ENCODE measurements around the gene RFX2.
"Not testable (repeated sequence)": the region's sequence is repeated elsewhere in the genome, so short reads cannot be mapped to it uniquely, and the experiment has no call there.

The RFX2 gene

DNA sequence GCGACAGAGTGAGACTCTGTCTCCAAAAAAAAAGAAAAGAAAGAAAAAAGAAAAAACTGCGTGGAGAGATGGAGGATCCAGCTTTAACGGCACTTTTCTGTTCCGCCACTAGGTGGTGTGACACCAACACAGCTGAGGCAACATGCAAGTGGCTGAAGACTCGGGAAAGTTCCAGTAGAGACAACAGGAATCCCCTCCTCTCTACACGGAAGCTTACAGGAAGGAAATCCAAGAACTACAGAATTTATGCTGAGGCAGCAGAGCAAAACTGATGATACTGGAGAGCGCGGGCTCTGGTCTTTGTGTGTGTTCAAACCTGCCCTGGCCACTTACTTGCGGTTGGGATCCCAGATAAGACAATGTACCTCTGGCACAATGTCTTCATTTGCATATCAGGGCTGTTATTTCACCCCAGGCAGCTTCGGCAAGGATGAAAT, 142.3 kb downstream of the RFX2 start:
- in situ Hi-C loops (cut with MboI; ENCODE audit: low pct_unique_long_range_greater_than_20kb, low sequenced_read_pairs) = no loop called here
- DNase-seq = peak; percentile 74

GRCh38 chr19:5967571-5967970, 142.7 kb downstream of the RFX2 start:
- no peak for DNase-seq

DNA sequence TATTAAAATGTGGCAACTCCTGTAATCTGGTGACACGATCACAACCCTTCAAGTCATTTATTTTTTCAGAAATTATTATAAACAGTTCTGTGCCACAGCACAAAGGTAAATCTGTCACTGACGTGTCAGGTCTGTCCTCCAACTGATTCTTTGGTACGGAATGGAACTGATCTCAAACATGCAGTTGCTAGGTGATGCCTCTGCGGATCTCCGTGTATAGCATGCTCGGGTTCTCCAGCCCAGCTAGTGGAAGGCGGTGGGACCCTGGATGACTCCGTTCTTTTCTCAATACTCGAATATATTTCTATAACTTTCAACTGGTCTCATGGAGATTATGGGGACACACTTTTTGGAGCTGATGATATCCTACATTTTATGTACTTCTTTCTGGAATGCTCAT, 143.4 kb downstream of the RFX2 start:
- DNase-seq = no peak
- in situ Hi-C loops (cut with MboI; ENCODE audit: low pct_unique_long_range_greater_than_20kb, low sequenced_read_pairs) = no loop called here

More at GRCh38 chr19:5967571-5967970, 142.7 kb downstream of the RFX2 start:
- in situ Hi-C loops (cut with MboI; ENCODE audit: low pct_unique_long_range_greater_than_20kb, low sequenced_read_pairs) = no loop called here

DNA sequence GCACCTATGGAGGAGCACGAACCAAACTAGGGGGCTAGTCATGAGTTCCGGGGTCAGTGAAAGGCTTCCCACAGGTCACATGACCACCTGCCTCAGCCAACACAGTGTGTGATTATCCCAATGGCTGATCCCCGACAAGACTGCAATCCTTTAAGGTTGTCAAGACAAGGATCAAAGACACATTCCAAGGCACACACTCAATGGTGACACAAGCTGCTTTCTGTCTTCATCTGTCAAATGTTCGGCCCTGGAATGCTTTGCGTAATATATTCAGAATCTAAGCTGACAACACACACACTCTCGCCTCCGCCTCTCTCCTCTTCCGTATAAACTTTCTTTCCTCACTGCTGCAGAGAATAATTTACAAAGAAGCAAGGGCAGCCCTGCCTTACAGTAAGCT, 144.1 kb downstream of the RFX2 start:
- in situ Hi-C loops (cut with MboI; ENCODE audit: low pct_unique_long_range_greater_than_20kb, low sequenced_read_pairs) = no loop called here
- DNase-seq = no peak

DNA sequence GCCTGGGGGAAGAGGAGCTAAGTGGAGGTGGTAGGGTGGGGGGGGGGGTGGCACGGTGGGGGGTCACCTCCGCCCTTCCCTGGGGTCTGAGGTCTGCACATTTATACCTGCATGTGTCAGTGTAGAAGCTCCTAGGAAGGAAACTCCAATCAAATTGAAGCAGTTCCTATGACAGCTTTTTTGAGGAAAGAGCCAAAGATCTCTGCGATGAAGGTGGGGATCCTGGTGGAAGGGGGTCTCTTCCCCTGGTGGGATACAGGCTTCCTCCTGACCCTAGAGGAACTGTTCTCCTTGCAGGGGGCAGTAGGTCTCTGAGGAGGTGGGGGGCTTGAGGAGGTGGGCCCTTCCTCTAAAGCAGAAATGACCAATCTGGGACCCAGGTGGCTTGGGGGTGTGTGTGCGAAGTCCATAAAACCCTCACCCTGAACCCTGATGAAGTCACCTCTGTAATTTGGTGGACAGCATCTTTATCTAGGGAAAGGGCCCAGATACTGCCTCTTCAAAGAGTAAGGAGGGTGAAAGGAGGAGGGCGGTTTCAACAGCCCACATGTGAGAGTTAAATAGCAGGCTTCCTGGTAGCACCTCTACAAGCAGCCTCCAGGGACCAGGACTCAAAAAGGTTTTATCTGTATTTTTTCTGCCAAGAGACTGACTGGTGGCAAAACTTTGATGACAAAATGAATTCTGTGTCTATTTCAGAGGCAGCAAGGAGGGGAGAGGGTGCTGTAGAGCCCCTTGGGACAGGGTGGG, 145.3 kb downstream of the RFX2 start:
- in situ Hi-C loops (cut with MboI; ENCODE audit: low pct_unique_long_range_greater_than_20kb, low sequenced_read_pairs) = no loop called here
- DNase-seq = no peak

GRCh38 chr19:5963855-5964254, 146.4 kb downstream of the RFX2 start:
- in situ Hi-C loops (cut with MboI; ENCODE audit: low pct_unique_long_range_greater_than_20kb, low sequenced_read_pairs) = no loop called here
- no peak for DNase-seq

- in situ Hi-C loops (cut with MboI; ENCODE audit: low pct_unique_long_range_greater_than_20kb, low sequenced_read_pairs) = not testable (repeated sequence)
These were observed 147.0 kb downstream of the RFX2 start for GRCh38 chr19:5963259-5963658.

DNA sequence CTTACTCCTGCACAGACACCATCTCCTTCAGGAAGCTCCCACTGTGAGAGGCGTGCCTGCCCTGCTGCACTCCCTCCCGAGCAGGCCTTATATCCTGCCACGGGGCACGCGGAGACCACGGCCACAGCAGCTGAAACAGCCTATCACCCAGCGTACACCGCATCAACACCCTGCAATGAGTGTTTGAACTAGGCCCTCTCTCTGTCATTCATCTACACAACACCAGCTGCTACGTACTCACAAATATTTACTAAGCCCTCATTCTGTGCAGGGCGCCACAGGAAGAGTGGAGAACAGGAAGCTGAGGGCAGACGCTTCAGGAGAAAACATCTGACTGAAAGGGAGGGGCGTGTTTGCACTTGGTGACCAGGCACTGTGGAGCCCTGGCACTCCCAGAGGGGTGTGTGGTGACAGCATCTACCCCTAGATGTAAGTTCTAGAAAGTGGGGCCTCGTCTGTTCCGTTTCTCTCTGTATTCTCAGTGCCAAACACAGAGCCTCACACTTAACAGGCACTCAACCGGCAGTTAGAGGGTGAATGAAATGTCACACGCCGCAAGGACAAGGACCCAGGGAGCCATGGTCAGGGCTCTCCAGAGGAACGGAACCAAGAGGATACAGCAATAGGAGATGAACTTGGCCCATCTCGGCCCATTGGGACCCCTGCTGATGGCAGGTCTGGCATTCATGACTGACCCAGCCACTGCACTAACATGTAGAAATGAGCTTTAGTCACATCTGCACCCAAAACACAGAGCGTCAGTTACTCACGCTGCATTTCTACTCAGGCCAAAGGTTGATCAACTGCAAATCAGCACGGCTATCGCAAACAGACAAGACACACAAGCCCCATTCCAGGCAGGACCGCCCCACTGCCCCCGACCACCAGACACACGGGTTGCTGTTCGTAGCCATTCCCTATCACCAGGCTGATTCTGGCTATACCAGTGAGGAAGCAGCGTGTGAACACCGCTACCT, 148.0 kb downstream of the RFX2 start:
- peak; percentile 78 for DNase-seq
- in situ Hi-C loops (cut with MboI; ENCODE audit: low pct_unique_long_range_greater_than_20kb, low sequenced_read_pairs) = no loop called here

More at GRCh38 chr19:5963259-5963658, 147.0 kb downstream of the RFX2 start:
- not testable (repeated sequence) for DNase-seq

- DNase-seq; in situ Hi-C loops (cut with MboI; ENCODE audit: low pct_unique_long_range_greater_than_20kb, low sequenced_read_pairs): not testable (repeated sequence)
These were observed 148.7 kb downstream of the RFX2 start for GRCh38 chr19:5961641-5961968.

GRCh38 chr19:5960005-5961001, 150.0 kb downstream of the RFX2 start:
- DNase-seq = no peak
- in situ Hi-C loops (cut with MboI; ENCODE audit: low pct_unique_long_range_greater_than_20kb, low sequenced_read_pairs) = no loop called here

GRCh38 chr19:5959260-5960004, 150.9 kb downstream of the RFX2 start:
- in situ Hi-C loops (cut with MboI; ENCODE audit: low pct_unique_long_range_greater_than_20kb, low sequenced_read_pairs) = no loop called here
- DNase-seq = no peak

- in situ Hi-C loops (cut with MboI; ENCODE audit: low pct_unique_long_range_greater_than_20kb, low sequenced_read_pairs) = no loop called here
- no peak for DNase-seq
These were observed 151.5 kb downstream of the RFX2 start for GRCh38 chr19:5958851-5959122.

DNA sequence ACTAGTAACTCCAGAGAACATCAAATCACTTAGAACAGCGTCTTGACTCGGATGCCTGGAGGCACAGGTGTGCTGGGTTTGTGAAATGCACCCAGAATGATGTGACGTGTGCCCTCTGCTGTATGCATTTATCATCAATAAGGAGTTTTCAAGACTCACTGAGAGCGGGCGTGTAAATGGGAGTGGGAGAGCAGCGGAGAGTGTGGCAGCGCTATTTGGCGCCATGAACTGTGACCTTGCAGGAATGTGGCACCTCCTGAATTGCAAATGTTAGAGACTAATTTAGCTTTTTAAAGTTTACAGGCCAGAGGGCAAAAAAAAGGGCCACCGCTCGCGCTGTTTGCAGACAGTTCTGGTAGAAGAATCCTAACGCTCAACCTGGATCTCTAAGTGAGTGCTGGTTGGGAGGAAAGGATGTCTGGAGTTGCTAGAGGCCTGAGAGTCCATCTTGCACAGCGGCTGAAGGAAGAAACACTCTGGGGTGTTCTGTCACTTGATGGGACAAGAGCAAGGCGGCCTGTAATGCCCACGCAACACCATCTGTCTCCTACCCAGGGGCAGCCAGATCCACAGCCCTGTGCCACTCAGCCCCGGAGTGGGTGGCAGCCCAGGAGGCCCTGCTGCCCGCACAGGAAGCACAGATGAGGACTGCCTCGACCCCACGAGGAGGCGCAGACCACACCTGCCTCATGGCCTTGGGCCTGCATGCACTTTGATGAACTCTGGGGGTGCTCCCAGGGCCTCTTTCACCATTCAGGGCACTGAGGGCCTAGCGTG, 152.0 kb downstream of the RFX2 start:
- no peak for DNase-seq
- in situ Hi-C loops (cut with MboI; ENCODE audit: low pct_unique_long_range_greater_than_20kb, low sequenced_read_pairs) = no loop called here

DNA sequence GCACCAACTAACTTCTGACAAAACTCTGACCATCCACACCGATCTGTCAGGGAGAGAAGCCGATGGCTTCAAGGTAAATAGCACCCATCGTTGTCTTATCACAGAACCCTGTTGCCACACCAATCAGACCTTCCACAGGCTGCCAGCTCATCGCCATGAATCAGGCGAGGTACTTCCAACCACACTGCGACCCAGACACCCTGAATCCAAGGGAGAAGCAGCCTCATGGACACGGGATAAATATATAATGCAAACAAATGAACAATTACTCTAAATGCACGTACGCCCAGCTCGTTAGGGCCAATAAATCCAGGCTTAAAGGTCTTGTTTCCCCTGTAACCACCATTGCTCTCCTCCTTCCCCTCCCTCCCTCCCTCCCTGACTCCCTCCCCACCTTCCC, 153.1 kb downstream of the RFX2 start:
- no peak for DNase-seq
- in situ Hi-C loops (cut with MboI; ENCODE audit: low pct_unique_long_range_greater_than_20kb, low sequenced_read_pairs) = no loop called here

- DNase-seq = no peak
- in situ Hi-C loops (cut with MboI; ENCODE audit: low pct_unique_long_range_greater_than_20kb, low sequenced_read_pairs) = no loop called here
These were observed 153.6 kb downstream of the RFX2 start for GRCh38 chr19:5956728-5957127.

- DNase-seq = no peak
These were observed 154.0 kb downstream of the RFX2 start for GRCh38 chr19:5956323-5956722.

DNA sequence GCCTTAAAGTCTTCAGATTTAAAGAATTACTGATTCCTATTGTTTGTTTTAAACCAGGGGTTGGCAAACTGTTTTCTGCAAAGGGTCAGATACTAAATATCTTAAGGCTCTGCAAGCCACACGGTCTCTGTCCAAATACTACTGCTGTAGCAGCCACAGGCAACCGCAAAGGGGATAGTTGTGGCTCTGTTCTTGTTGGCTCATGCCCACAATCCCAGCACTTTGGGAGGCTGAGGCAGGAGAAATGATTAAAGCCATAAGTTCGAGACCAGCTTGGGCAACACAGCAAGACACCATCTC, 154.7 kb downstream of the RFX2 start:
- in situ Hi-C loops (cut with MboI; ENCODE audit: low pct_unique_long_range_greater_than_20kb, low sequenced_read_pairs) = no loop called here
- DNase-seq = no peak

More at GRCh38 chr19:5956323-5956722, 154.0 kb downstream of the RFX2 start:
- in situ Hi-C loops (cut with MboI; ENCODE audit: low pct_unique_long_range_greater_than_20kb, low sequenced_read_pairs) = no loop called here

GRCh38 chr19:5954293-5954692, 156.0 kb downstream of the RFX2 start:
- in situ Hi-C loops (cut with MboI; ENCODE audit: low pct_unique_long_range_greater_than_20kb, low sequenced_read_pairs) = no loop called here
- no peak for DNase-seq

Data from KBM-7 (cell line).